GM19438 (cell line): ENCODE data around the gene ADGRE3.
"Not testable (repeated sequence)": the region's sequence is repeated elsewhere in the genome, so short reads cannot be mapped to it uniquely, and the experiment has no call there.

Experiments
- ATAC-seq: cut with Tn5 transposase; IDR thresholded peaks from one replicate; pipeline ENCODE4 v1.9.1; 2021; ENCODE audit warnings: low read depth; ENCODE audit not compliant: unreplicated experiment

ADGRE3 gene

GRCh38 chr19:14672188-14672872 is 2.3 kb downstream of the ADGRE3 start:
- ATAC-seq = no peak

- no peak for ATAC-seq
Observed at GRCh38 chr19:14670408-14670807, 4.2 kb downstream of the ADGRE3 start.

GRCh38 chr19:14669940-14670339 is 4.7 kb downstream of the ADGRE3 start:
- ATAC-seq = no peak

GRCh38 chr19:14661372-14661924 is 13.2 kb downstream of the ADGRE3 start:
- no peak for ATAC-seq

- no peak for ATAC-seq
Observed at GRCh38 chr19:14659874-14660489, 14.7 kb downstream of the ADGRE3 start.

- ATAC-seq = no peak
Observed at GRCh38 chr19:14655726-14656125, 18.9 kb downstream of the ADGRE3 start.

GRCh38 chr19:14654786-14655560 is 19.7 kb downstream of the ADGRE3 start:
- no peak for ATAC-seq

GRCh38 chr19:14650161-14650560 is 24.5 kb downstream of the ADGRE3 start:
- ATAC-seq = no peak

GRCh38 chr19:14649020-14649419 is 25.6 kb downstream of the ADGRE3 start:
- ATAC-seq = no peak

- no peak for ATAC-seq
Observed at GRCh38 chr19:14648506-14648905, 26.1 kb downstream of the ADGRE3 start.

- no peak for ATAC-seq
Observed at GRCh38 chr19:14639536-14640277, 34.9 kb downstream of the ADGRE3 start.

GRCh38 chr19:14632286-14632685 is 42.4 kb downstream of the ADGRE3 start:
- ATAC-seq = no peak

GRCh38 chr19:14629557-14629956 is 45.1 kb downstream of the ADGRE3 start:
- no peak for ATAC-seq

GRCh38 chr19:14624491-14624890 is 50.2 kb downstream of the ADGRE3 start:
- not testable (repeated sequence) for ATAC-seq

GRCh38 chr19:14619404-14619803 is 55.2 kb downstream of the ADGRE3 start:
- ATAC-seq = no peak

- ATAC-seq = no peak
Observed at GRCh38 chr19:14616407-14616806, 58.2 kb downstream of the ADGRE3 start.

GRCh38 chr19:14615623-14616022 is 59.0 kb downstream of the ADGRE3 start:
- ATAC-seq = no peak

GRCh38 chr19:14614099-14614412 is 60.6 kb downstream of the ADGRE3 start:
- ATAC-seq = no peak

GRCh38 chr19:14613399-14614098 is 61.1 kb downstream of the ADGRE3 start:
- ATAC-seq = not testable (repeated sequence)

- ATAC-seq = no peak
Observed at GRCh38 chr19:14612657-14613056, 62.0 kb downstream of the ADGRE3 start.
